ENCODE results near the gene TIAM2.

TIAM2 gene

DNA sequence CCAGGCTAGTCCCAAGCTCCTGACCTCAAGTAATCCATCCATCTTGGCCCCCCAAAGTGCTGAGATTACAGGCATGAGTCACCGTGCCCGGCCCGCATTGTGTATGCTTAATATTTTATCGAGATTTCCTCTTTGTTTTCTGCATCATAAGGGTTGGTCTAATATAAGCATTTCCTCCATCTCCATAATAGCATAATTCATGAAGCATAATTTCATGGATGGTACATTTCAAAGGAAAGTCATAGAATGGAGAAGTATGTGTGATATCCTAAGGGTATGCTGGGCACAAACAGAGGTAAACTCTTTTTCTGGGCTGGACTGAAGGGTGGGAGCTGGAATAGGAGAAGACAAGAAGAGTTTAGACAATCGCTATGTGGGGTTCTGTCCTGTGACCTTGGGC lies 17.5 kb upstream of the TIAM2 start:
- no peak overlapping the region for H3K4me3 ChIP-seq (ENCODE audit: low read length)
- TF ChIP-seq ZNF274 (IDR thresholded peaks at IDR 0.05; ENCODE audit: low read depth, low read length), result no peak

DNA sequence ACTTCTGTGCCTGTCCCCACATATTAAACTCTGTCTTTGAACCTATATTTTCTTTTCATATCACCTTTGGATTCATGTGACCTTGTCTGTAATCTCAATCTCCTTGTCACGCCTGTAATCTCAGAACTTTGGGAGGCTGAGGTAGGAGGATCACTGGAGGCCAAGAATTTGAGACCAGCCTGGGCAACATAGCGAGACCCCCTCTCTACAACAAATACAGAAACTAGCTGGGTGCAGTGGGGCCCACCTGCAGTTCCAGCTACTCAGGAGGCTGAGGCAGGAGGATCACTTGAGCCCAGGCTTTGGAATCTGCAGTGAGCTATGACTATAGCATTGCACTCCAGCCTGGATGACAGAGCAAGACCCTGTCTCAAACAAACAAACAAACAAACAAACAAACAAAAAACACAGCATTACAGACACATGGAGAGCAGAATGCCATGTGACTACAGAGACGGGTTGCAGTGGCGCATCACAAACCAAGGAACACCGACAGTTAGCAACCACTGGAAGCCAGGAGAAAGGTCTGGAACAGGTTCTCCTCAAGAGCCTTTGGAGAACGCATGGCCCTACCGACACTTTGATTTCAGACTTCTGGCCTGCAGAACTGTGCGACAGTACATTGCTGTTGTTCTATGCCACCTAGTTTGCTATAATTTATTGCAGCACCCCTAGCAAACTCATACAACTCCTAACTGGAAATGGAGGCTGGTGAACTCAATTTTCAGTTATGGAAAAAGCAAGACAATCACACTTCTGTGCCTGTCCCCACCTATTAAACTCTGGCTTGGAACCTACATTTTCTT lies 14.6 kb upstream of the TIAM2 start:
- TF ChIP-seq ZNF274 (IDR thresholded peaks at IDR 0.05; ENCODE audit: low read depth, low read length), result no peak
- no peak overlapping the region for H3K4me3 ChIP-seq (ENCODE audit: low read length)

DNA sequence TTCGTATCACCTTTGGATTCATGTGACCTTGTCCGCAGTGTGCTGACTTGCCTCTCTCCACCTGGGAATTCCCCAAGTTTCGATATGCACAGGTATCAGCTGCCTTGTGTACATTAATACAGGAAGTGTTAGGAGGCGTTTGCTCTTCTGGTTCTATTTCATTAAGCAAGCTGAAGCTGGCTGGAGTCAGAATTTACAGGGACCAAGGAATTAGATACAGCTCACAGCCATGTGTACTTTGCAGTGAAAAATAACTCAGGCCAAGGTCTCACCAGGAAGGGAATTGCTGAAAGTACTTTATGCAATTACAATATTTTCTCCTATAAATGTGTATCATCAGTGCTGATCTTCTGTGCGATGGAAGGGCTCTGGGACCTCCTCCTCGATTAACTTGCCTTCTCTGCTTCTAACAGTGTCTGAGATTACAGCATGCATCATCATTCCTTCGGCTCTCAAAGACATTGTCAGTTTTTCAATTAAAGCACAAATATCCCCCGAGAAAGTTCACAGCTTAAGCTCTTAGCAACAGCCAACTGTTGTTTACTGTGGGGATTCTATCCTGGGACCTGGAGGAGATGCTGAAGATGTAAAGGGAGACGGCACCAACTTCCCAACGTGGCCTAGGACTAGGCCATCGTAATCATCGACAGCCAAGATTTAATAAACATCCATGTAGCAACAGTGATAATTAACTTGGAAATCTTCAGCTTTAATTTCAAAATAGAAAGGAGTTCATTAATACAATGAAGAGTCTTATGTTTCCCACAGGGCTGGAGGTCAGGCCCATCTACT lies 13.8 kb upstream of the TIAM2 start:
- no peak overlapping the region for H3K4me3 ChIP-seq (ENCODE audit: low read length)

DNA sequence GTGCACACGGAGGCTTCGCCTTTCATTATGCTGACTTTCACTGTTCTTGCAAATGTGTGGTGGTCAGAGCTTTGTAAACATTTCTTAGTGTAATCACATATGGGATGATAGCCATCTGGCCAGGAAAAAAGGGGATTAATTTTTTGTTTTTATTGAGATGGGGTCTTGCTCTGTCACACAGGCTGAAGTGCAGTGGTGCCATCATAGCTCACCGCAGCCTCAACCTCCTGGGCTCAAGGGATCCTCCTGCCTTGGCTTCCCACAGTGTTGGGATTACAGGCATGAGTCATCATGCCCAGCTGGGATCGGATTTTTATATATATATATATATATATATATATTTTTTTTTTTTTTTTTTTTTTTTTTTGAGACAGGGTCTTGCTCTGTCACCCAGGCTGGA lies 11.0 kb upstream of the TIAM2 start:
- H3K4me3 ChIP-seq (ENCODE audit: low read length), result no peak overlapping the region

More for the DNA sequence above, 13.8 kb upstream of the TIAM2 start:
- TF ChIP-seq ZNF274 (IDR thresholded peaks at IDR 0.05; ENCODE audit: low read depth, low read length), result no peak

DNA sequence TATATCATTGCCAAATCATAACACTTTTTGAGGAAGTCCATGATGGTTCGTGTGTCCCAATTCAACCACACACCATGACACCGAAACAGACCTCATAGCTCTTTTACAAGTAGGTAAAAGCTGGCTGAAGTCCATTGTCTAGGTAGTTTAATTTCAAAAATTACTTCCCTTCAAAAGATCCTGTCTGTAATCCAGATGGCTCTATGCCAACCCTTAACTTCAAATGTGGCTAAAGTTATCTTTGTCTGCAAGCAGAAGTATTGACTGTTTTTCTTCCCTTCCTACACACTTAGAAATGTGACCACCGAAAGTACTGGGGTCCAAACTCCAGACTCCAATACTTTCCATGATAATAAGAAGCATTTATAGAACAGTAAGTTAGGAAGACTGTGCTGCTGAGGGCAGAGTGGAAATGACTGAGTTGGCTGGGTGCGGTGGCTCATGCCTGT lies 8.3 kb upstream of the TIAM2 start:
- no peak for TF ChIP-seq ZNF274 (IDR thresholded peaks at IDR 0.05; ENCODE audit: low read depth, low read length)
- no peak overlapping the region for H3K4me3 ChIP-seq (ENCODE audit: low read length)

More for the DNA sequence above, 11.0 kb upstream of the TIAM2 start:
- no peak for TF ChIP-seq ZNF274 (IDR thresholded peaks at IDR 0.05; ENCODE audit: low read depth, low read length)

DNA sequence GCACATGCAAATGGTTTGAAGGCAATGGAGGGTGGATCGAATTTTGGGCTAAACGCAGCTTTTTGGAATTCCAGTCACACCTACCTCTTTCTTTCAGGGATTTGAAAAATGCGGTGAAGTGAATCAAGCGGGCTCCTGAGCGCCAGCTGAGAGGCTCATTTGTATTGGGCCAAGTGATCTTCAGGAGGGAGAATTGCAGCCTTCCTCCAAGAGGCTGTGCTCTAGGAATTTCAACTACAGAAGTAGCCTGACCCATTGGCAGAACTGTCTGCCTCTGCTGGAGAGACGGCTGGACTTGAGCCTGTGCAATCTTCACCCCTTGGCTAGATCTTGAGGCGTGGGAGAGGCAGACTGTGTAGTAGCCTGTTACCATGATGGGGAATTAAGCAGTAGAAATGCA lies 5.7 kb upstream of the TIAM2 start:
- H3K4me3 ChIP-seq (ENCODE audit: low read length), result no peak overlapping the region
- no peak for TF ChIP-seq ZNF274 (IDR thresholded peaks at IDR 0.05; ENCODE audit: low read depth, low read length)

DNA sequence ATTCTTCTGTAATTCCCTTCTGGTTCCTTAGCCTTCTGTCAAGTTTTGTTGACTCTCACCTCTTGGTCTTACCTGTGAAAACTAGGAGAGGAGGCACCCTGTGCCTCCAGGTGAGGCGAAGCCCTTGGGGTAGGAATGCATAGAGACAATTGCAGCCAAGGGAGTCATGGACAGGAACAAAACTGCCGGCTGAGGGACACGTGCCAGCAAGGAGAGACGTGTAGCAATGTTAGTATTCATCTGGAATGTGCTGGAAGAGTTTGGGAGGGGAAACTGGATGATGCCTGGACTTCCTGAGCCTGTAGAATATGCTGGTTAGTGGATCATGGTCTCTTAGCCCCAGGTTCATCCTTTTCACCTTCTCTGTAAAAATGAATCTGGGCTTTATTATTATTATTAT lies 3.9 kb upstream of the TIAM2 start:
- TF ChIP-seq ZNF274 (IDR thresholded peaks at IDR 0.05; ENCODE audit: low read depth, low read length), result no peak
- H3K4me3 ChIP-seq (ENCODE audit: low read length), result no peak overlapping the region

DNA sequence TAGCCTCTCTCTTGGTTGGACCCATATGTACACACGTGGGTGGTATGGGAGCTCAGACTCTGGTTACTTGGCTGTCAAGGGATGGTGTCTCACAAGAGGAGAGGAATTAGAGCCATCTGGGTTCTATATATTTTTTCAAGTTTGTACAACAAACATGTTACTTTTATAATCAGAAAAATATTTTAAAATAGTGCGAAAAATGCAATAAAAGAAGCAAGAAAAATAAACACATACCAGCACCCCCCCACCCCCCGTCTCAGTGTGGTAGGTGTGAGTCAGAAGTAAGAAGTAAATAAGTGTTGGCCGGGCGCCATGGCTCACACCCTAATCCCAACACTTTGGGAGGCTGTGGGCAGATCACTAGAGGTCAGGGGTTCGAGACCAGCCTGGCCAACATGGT lies 2.1 kb upstream of the TIAM2 start:
- no peak overlapping the region for H3K4me3 ChIP-seq (ENCODE audit: low read length)
- TF ChIP-seq ZNF274 (IDR thresholded peaks at IDR 0.05; ENCODE audit: low read depth, low read length), result no peak

DNA sequence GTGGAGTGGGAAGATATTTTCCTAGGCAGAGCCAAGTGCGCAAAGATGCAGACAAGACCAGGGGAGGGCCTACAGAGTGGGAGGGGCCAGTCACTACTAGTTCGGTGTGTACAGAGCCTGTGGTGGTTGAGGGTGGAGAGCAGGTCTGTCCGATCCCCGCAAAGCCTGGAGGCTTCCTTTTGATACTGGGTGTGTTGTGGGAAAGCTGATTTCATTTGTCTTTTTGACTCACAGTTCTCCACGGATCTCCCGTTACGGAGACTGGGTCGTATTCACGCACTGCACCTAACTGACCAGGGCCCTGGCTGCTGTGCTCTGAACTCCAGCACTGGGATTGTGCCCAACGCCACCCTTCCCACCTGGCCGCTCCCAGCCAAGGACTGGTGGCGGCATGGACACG lies 1.4 kb upstream of the TIAM2 start:
- H3K4me3 ChIP-seq (ENCODE audit: low read length), result no peak overlapping the region
- TF ChIP-seq ZNF274 (IDR thresholded peaks at IDR 0.05; ENCODE audit: low read depth, low read length), result no peak

DNA sequence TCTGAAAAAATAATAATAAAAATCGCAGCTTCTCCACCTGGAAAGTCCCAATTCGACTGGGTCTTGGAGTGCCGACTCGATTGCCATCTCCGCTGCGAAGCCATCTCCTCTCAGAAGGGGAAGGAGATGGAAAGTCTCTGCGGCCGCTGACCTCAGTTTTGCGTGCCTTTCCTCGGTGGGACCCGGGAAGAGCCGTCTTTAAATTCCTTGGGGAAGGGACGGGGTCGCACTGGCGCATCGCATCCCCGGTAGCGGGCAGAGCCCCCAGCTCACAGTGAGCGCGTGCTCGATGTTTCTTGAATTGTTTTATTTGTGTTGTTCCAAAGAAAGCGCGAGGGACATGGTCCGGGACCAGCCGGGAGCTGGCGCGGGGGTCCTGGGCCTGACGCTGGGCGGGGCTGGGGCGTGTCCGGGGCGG lies 270 bp upstream of the TIAM2 start:
- H3K4me3 ChIP-seq (ENCODE audit: low read length), result no peak overlapping the region

DNA sequence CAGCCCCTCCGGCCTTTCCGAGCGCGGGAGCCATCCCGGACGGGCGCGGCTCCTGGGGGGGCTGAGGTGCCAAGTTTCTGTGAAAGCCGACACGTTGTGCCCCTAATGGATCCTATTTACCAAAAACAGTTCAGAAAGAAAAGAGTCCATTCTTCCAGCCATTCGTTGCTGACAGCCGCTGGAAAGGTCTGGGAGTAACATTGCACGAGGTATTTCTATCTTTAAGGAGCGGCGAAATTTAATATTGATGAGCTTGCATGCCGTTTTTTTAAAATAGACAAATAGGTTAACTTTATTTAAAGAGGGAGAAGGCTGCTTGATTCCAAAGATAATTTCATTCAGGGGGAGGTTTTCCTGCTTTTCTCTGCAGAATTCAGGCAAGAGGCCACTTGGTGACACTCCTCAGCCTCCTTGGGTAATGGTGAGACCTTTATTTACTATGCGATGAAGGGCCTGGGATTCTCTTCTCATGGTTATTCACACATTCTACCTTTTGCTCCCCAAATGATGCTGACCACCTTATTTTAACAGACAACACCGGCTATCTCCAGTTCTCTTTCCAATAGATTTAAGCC lies 988 bp downstream of the TIAM2 start:
- peak overlapping the region; percentile 39 for H3K4me3 ChIP-seq (ENCODE audit: low read length)

More for the DNA sequence above, 270 bp upstream of the TIAM2 start:
- TF ChIP-seq ZNF274 (IDR thresholded peaks at IDR 0.05; ENCODE audit: low read depth, low read length), result no peak

DNA sequence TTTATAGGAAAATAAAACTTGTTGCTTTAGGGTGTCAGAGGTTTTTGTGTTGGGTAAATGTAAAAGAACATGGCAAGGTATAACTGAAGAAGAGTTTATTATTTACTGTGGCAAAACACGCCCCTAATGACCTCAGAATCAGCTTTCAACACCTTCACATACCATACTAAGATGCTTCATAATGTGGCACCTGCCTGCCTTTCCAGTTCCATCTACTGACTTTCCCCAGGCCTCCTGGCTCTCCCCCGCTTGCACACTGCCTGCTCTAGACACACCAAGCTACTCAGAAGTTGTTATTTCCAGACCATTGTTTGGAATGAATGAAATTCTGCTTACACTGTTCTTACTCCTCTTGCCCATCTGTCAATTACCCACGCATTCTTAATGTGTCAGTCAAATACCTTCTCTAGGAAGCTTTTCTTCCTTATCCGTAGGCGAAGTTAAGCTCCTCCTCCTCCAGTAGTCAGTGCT lies 1.8 kb downstream of the TIAM2 start:
- no peak for TF ChIP-seq ZNF274 (IDR thresholded peaks at IDR 0.05; ENCODE audit: low read depth, low read length)

More for the DNA sequence above, 988 bp downstream of the TIAM2 start:
- TF ChIP-seq ZNF274 (IDR thresholded peaks at IDR 0.05; ENCODE audit: low read depth, low read length), result no peak

DNA sequence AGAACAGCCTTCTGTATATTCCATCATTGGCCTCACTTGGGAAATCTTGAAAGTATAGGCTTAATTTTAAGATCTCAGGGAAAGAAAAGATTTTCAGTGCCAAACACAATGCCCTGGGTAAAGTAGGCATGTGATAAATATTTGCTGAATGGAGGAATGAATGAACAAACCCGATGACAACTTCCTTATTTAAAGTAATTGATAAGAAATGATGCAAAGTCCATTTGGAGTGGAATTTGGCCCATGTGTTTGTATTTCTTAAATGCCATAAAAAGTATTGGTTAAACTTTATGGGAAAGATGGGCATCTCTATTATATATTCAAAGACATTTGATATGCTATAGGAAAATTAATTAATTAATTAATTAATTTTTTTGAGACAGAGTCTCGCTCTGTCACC lies 3.7 kb downstream of the TIAM2 start:
- H3K4me3 ChIP-seq (ENCODE audit: low read length), result no peak overlapping the region
- no peak for TF ChIP-seq ZNF274 (IDR thresholded peaks at IDR 0.05; ENCODE audit: low read depth, low read length)

More for the DNA sequence above, 1.8 kb downstream of the TIAM2 start:
- H3K4me3 ChIP-seq (ENCODE audit: low read length), result no peak overlapping the region

DNA sequence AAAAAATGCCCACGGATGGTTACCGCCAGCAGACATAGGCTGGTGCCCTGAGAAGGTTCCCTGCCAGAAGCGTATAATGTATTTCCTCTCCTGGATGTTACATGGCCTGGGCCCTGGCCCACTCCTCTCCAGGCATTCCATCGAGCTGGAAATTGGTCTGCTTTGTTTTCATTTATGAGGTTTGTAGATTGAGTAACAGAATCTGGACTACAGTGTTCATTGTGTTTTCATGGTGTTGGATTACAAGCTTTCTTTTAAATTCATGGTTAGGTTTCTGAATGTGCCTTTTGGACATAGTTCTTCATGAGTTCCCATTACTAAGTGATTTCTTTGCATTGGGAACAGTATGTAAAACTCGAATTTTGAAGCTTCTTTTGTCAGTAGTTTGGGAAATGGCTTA lies 6.4 kb downstream of the TIAM2 start:
- TF ChIP-seq ZNF274 (IDR thresholded peaks at IDR 0.05; ENCODE audit: low read depth, low read length), result no peak
- H3K4me3 ChIP-seq (ENCODE audit: low read length), result no peak overlapping the region
